SU-DHL-6 (cell line): Measurements from ENCODE around the gene ANTXRL.
"Not testable (repeated sequence)": the region's sequence is repeated elsewhere in the genome, so short reads cannot be mapped to it uniquely, and the experiment has no call there.

Source experiments
- H2AFZ ChIP-seq: fragments of 200-600 bp; sonication (generic); 2 replicates; pipeline ENCODE4 v1.6.1; 2014; ENCODE audit warnings: low read depth, mild to moderate bottlenecking, moderate library complexity, mixed read lengths, antibody characterized with exemption, low read length; ENCODE audit not compliant: severe bottlenecking
- H3F3A ChIP-seq: fragments of 200-600 bp; shearing (Covaris generic); 2 replicates; pipeline ENCODE4 v1.6.0; 2016; ENCODE audit warnings: antibody characterized with exemption, mild to moderate bottlenecking; ENCODE audit not compliant: insufficient read depth
- H3K27ac ChIP-seq: fragments of 200-600 bp; sonication (generic); 2 replicates; pipeline ENCODE4 v1.5.1; 2016; ENCODE audit warnings: low read depth, mild to moderate bottlenecking, low read length, moderate library complexity, mixed read lengths
- H3K27me3 ChIP-seq: fragments of 200-600 bp; sonication (generic), shearing (Covaris generic); 2 replicates; pipeline ENCODE4 v1.6.0; 2014; ENCODE audit warnings: mild to moderate bottlenecking, low read length
- H3K36me3 ChIP-seq: fragments of 200-600 bp; sonication (generic); 2 replicates; pipeline ENCODE4 v1.6.1; 2014; ENCODE audit warnings: mild to moderate bottlenecking, low read length, mixed read lengths
- H3K4me2 ChIP-seq: fragments of 300-600, 200-600 bp; shearing (Covaris generic), sonication (generic); 2 replicates; pipeline ENCODE4 v1.6.0; 2014; ENCODE audit warnings: low read length, low read depth, mild to moderate bottlenecking; ENCODE audit not compliant: poor library complexity, severe bottlenecking
- H3K4me3 ChIP-seq: fragments of 200-600 bp; sonication (generic); 2 replicates; pipeline ENCODE4 v1.5.1; 2014; ENCODE audit warnings: antibody characterized with exemption, low read length, mild to moderate bottlenecking, mixed read lengths; ENCODE audit not compliant: insufficient read depth, poor library complexity, severe bottlenecking
- H3K79me2 ChIP-seq: fragments of 200-600 bp; sonication (generic); 2 replicates; pipeline ENCODE4 v1.6.1; 2014; ENCODE audit warnings: mild to moderate bottlenecking, low read length, moderate library complexity; ENCODE audit not compliant: insufficient read depth
- H3K9ac ChIP-seq: fragments of 200-600 bp; sonication (generic); 2 replicates; pipeline ENCODE4 v1.7.0; 2014; ENCODE audit warnings: mild to moderate bottlenecking, low read length
- H3K9me2 ChIP-seq: fragments of 200-600 bp; sonication (generic); replicated peaks from 2 replicates; pipeline ENCODE4 v1.6.1; 2014; ENCODE audit warnings: low read length; ENCODE audit not compliant: insufficient read depth
- H3K9me3 ChIP-seq: fragments of 200-600 bp; sonication (generic); 2 replicates; pipeline ENCODE4 v1.6.1; 2014; ENCODE audit warnings: low read length, mixed read lengths; ENCODE audit not compliant: insufficient read depth
- H4K20me1 ChIP-seq: fragments of 200-600 bp; sonication (generic); 2 replicates; pipeline ENCODE4 v1.6.1; 2014; ENCODE audit warnings: low read depth, mild to moderate bottlenecking, antibody characterized with exemption, low read length, moderate library complexity, mixed read lengths
- CTCF ChIP-seq: fragments of 200-600 bp; sonication (generic); IDR thresholded peaks from one replicate; pipeline ENCODE4 v1.5.1; 2017; ENCODE audit warnings: antibody characterized with exemption, mild to moderate bottlenecking, low read length, moderate library complexity; ENCODE audit not compliant: insufficient read depth, poor library complexity, severe bottlenecking
- EZH2phosphoT487 ChIP-seq: fragments of 200-600 bp; sonication (generic), shearing (Covaris generic); conservative IDR thresholded peaks from 2 replicates; pipeline ENCODE4 v1.6.1; 2018; ENCODE audit warnings: mild to moderate bottlenecking, antibody characterized with exemption, low read length, moderate library complexity, mixed read lengths

The ANTXRL gene

GRCh38 chr10:46277840-46278239 is 9.0 kb upstream of the ANTXRL start:
- H3K36me3 ChIP-seq, result no peaks in the 10 kb centered on the region
- H3K9ac ChIP-seq, result no peak overlapping the region
- TF ChIP-seq CTCF (no peak), EZH2phosphoT487 (no peak)
- no peak overlapping the region for H3K4me3 ChIP-seq
- H3K4me2 ChIP-seq, result no peak overlapping the region
- H3K27ac ChIP-seq, result no peak overlapping the region
- H3F3A ChIP-seq, result 0 out of 2 replicates have a peak, but pooled peaks cover 3% of the 10 kb centered on the region
- no peaks in the 10 kb centered on the region for H4K20me1 ChIP-seq
- H3K9me2 ChIP-seq, result no peaks in the 10 kb centered on the region
- H3K9me3 ChIP-seq, result no peaks in the 10 kb centered on the region
- H3K79me2 ChIP-seq, result no peaks in the 10 kb centered on the region
- no peaks in the 10 kb centered on the region for H3K27me3 ChIP-seq
- no peak overlapping the region for H2AFZ ChIP-seq

DNA sequence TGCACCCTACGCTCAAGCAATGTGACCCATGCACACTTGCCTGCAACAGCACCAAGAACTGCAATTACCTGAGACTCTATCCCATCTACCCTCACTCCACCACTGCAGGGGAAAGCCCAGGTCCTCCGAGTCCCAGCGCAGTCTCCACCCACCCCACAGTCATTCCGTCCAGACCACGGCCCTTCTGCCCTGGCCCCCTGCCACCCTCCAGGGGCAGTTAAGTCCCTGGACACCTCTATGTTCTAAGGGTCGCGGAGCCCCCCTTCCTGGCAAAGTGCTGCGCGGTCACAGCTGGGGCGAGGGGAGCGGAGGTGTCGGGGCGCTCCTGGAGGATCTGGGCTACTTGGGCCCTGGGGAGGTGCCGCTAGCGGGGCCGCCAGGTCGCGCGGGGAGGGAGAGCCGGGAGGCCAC is 4.4 kb upstream of the ANTXRL start:
- H2AFZ ChIP-seq, H3K27ac ChIP-seq, H3K9ac ChIP-seq, H3K79me2 ChIP-seq, H3F3A ChIP-seq, H3K4me2 ChIP-seq, H3K4me3 ChIP-seq, H3K27me3 ChIP-seq, H3K36me3 ChIP-seq, H3K9me2 ChIP-seq, H3K9me3 ChIP-seq, H4K20me1 ChIP-seq: not testable (repeated sequence)

DNA sequence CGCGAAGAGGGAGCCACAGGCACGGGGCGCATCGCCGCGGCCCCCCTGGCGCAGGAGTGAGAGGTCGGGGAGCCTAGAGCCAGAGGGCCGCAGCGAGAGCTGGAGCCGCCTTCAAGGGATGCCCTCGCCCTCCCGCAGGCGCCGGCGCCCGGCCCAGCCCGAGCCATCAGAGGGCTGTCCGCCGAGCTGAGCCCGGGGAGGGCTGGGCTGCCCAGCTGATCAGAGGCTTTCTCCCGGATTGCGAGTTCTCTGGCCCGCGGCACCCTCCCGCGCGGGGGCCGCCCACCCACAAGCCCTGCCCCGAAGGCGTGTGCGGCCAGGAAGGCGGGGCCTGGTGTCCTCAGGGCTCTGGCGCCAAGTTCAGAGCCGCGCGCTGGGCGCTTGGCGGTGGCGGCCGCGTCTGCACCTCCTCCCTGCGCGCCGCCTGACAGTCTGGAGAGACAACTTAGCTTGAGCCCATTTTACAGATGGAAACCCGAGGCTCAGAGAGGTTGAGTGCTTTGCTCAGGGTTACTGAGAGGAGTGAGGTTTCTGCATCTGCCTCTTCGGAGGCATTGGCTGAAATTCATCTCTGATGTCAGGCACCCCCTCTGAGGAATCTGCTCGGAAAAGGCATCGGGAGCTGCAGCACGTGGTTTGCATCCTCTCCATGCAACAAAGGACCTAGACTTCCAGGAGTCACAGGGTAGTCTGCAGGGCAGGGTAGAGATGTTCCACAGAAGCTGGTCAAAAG is 3.8 kb upstream of the ANTXRL start:
- no peak for TF ChIP-seq EZH2phosphoT487
- TF ChIP-seq CTCF, result no peak
- Histone ChIP-seq H3K9ac (no peak overlapping the region), H3K4me3 (no peak overlapping the region), H4K20me1 (no peaks in the 10 kb centered on the region), H3K27ac (no peak overlapping the region), H3K27me3 (no peaks in the 10 kb centered on the region), H3K36me3 (no peaks in the 10 kb centered on the region), H3K79me2 (no peaks in the 10 kb centered on the region), H3K4me2 (no peak overlapping the region), H3K9me2 (no peaks in the 10 kb centered on the region), H3F3A (0 out of 2 replicates have a peak, but pooled peaks cover 3% of the 10 kb centered on the region), H3K9me3 (no peaks in the 10 kb centered on the region), H2AFZ (no peak overlapping the region)

- Histone ChIP-seq H3K9me3 (no peaks in the 10 kb centered on the region), H3K9me2 (no peaks in the 10 kb centered on the region), H3K4me2 (peak overlapping the region; percentile 66), H4K20me1 (no peaks in the 10 kb centered on the region), H3K27me3 (no peaks in the 10 kb centered on the region), H3F3A (0 out of 2 replicates have a peak, but pooled peaks cover 3% of the 10 kb centered on the region), H3K4me3 (no peak overlapping the region), H2AFZ (peak overlapping the region; percentile 83), H3K27ac (no peak overlapping the region), H3K9ac (peak overlapping the region; percentile 62), H3K79me2 (no peaks in the 10 kb centered on the region), H3K36me3 (no peaks in the 10 kb centered on the region)
- no peak for TF ChIP-seq CTCF
- no peak for TF ChIP-seq EZH2phosphoT487
Measured at GRCh38 chr10:46283580-46284285, 3.1 kb upstream of the ANTXRL start.
